Small intestine (tissue), 7 donors: ENCODE results near the gene LACTBL1. TPM values are rescaled to one million over a fixed set of nuclear protein-coding genes. Genes with fewer than 3 reads are reported as not detected.

Experiments used
- DNase-seq, 2 donors: peaks; one replicate each; pipeline versions ENCODE4 v3.0.0 to v3.0.0-alpha.2; 2013
- FAIRE-seq: peaks from 2 replicates; lab custom pipeline; 2012; peaks lifted over from hg19 to GRCh38; lab: Jason Lieb, UNC
- H3K27ac ChIP-seq, 3 donors: one replicate each; pipeline ENCODE4 v1.5.1; 2013; ENCODE audit warnings: low read length in 2 of 3, mild to moderate bottlenecking in 2 of 3, control low read depth in 1 of 3, inconsistent platforms in 1 of 3, low read depth in 1 of 3, moderate library complexity in 1 of 3
- H3K27me3 ChIP-seq, 3 donors: one replicate each; pipeline ENCODE4 v1.6.1; 2013; ENCODE audit warnings: low read length in 3 of 3, inconsistent platforms in 1 of 3; ENCODE audit not compliant: control insufficient read depth in 3 of 3, insufficient read depth in 3 of 3
- H3K36me3 ChIP-seq, 3 donors: one replicate each; pipeline ENCODE4 v1.6.1; 2013; ENCODE audit warnings: low read length in 3 of 3, inconsistent platforms in 1 of 3, low read depth in 1 of 3, mild to moderate bottlenecking in 1 of 3, moderate library complexity in 1 of 3; ENCODE audit not compliant: control insufficient read depth in 3 of 3, insufficient read depth in 2 of 3
- H3K4me1 ChIP-seq, 3 donors: one replicate each; pipeline ENCODE4 v1.6.1; 2013; ENCODE audit warnings: low read length in 2 of 3, inconsistent platforms in 1 of 3, low read depth in 1 of 3, mild to moderate bottlenecking in 1 of 3, moderate library complexity in 1 of 3; ENCODE audit not compliant: control insufficient read depth in 3 of 3, insufficient read depth in 2 of 3
- H3K4me3 ChIP-seq, 3 donors: one replicate each; pipeline ENCODE4 v1.5.1; 2013; ENCODE audit warnings: low read length in 3 of 3, control low read depth in 1 of 3, inconsistent platforms in 1 of 3, low read depth in 1 of 3, mild to moderate bottlenecking in 1 of 3, moderate library complexity in 1 of 3
- H3K9me3 ChIP-seq, 2 donors: one replicate each; pipeline ENCODE4 v1.6.1; 2013; ENCODE audit warnings: low read depth in 1 of 2, low read length in 1 of 2; ENCODE audit not compliant: control insufficient read depth in 2 of 2, insufficient read depth in 1 of 2
- WGBS, 3 donors: extraction: QIAGEN DNeasy Blood & Tissue Kit; methylation state at CpG; one replicate each; pipeline ENCODE4 v1.1.7; 2013; 5-methylcytosine and 5-hydroxymethylcytosine counted together
- polyA plus RNA-seq, 4 donors: library from polyadenylated mRNA; stranded (reverse) in 3 of 4; unstranded in 1 of 4; fragments of 200-250 nt in 3 of 4; fragments of 120-200 nt in 1 of 4; gene quantifications; one replicate each; pipeline versions ENCODE4 v1.2.1 to v1.2.3, GENCODE V29; 2013
- donor health status: healthy with polysubstance abuse.
- donor health status: control.
- donor health status: control.
- donor health status: Bipolar disorder and iron deficiency.
- donor health status: healthy.

Gene LACTBL1
- polyA plus RNA-seq, 4 donors = not detected

DNA sequence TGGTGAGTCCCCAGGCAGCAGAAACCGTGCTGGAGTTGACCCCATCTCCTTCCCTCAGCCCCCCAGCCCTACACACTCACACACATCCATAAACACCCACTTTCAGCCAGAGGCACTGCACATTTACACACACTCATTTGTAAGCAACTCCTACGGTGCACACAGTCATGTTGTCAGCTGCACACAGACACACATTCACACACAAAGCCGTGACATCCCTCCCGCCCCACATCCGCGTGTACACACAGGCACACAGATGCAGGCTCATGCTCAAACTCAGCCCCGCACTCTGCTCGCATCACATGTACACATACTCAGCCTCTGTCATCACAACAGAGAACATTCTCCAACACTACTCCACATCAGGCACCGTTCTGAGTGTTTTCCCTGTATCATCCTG, 47.6 kb downstream of the LACTBL1 start:
- H3K27ac ChIP-seq = no peak overlapping the region
- DNase-seq = no peak
- no peak for FAIRE-seq
- no peak overlapping the region for H3K4me3 ChIP-seq
- WGBS, 3 donors = 52 to 68% (median 67%) methylated on average over 9 of the region's 9 CpGs
- no peaks in the 10 kb centered on the region for H3K4me1 ChIP-seq
- H3K27me3 ChIP-seq = peaks cover 0 to 12% (median 0%) of the 10 kb centered on the region in 3 donors
- no peaks in the 10 kb centered on the region for H3K36me3 ChIP-seq
- H3K9me3 ChIP-seq = no peaks in the 10 kb centered on the region

DNA sequence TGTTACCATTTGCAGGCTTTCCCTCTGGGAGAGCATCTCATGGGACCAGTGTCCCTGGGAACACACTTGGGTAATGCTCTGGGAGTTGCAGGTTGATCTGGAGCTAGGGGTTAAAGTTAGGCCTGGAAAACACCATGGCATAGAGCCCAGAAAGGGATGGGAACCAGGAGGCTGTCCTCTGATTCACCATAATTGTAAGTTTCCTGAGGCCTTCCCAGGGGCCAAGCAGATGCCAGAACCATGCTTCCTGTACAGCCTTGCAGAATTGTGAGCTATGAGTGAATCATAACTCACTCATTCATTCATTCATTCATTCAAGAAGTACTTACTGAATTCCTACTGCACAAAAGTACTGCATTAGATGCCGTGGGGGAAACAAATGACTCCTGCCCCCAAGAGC, 50.0 kb downstream of the LACTBL1 start:
- DNase-seq = no peak
- Histone ChIP-seq H3K36me3 (no peaks in the 10 kb centered on the region), H3K4me3 (no peak overlapping the region), H3K9me3 (no peaks in the 10 kb centered on the region), H3K4me1 (no peaks in the 10 kb centered on the region), H3K27ac (no peak overlapping the region), H3K27me3 (peaks cover 0 to 9% (median 0%) of the 10 kb centered on the region in 3 donors)
- FAIRE-seq = no peak
- WGBS, 3 donors = 89 to 100% (median 93%) methylated on average over 1 of the region's 1 CpG

DNA sequence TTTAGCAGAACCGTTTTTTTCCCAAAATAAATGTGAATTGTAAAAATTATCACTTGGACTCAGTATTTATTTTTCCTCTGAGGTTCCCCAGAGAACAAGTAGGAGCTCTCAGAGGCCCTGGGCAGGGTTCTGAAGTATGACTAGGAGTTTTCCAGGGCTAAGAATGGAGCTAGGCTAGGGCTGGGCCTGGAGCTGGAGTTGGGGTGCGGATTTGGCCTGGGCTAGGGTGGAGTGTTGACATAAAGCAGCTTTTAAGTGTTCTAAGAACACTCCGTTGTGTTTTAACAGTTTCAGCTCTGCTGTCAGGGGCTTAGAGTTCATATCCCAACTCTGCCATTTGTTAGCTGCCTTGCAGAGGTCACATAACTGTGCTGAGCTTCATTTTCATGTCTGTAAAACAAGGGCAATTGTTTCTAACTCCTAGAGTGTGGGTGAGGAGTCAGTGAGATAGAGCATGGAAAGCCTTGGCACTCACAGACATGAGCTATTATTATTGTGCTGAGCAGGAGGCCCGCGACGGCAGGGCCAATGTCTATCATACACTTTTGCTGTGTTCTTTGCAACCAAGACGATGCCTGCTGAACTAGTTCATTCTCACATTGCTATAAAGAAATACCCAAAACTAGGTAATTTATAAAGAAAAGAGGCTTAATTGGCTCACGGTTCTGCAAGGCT, 51.1 kb downstream of the LACTBL1 start:
- Histone ChIP-seq H3K4me1 (no peaks in the 10 kb centered on the region), H3K36me3 (peaks cover 0 to 7% (median 0%) of the 10 kb centered on the region in 3 donors), H3K27ac (no peak overlapping the region), H3K4me3 (no peak overlapping the region), H3K27me3 (peaks cover 0 to 5% (median 0%) of the 10 kb centered on the region in 3 donors), H3K9me3 (no peaks in the 10 kb centered on the region)
- DNase-seq = no peak
- 59 to 70% (median 63%) methylated on average over 8 of the region's 8 CpGs for WGBS, 3 donors
- FAIRE-seq = no peak

GRCh38 chr1:22920734-22921451, 51.8 kb downstream of the LACTBL1 start:
- Histone ChIP-seq H3K4me3 (no peak overlapping the region), H3K27me3 (peaks cover 0 to 2% (median 0%) of the 10 kb centered on the region in 3 donors), H3K36me3 (peaks cover 0 to 13% (median 0%) of the 10 kb centered on the region in 3 donors), H3K4me1 (no peaks in the 10 kb centered on the region), H3K27ac (no peak overlapping the region), H3K9me3 (no peaks in the 10 kb centered on the region)
- no peak for FAIRE-seq
- WGBS, 3 donors = 31 to 60% (median 45%) methylated on average over 8 of the region's 8 CpGs
- DNase-seq = no peak

- Histone ChIP-seq H3K4me1 (peaks cover 0 to 4% (median 0%) of the 10 kb centered on the region in 3 donors), H3K27ac (no peak overlapping the region), H3K36me3 (peaks cover 0 to 21% (median 0%) of the 10 kb centered on the region in 3 donors), H3K27me3 (peaks cover 0 to 2% (median 0%) of the 10 kb centered on the region in 3 donors), H3K9me3 (no peaks in the 10 kb centered on the region), H3K4me3 (no peak overlapping the region)
- WGBS, 3 donors = 20 to 66% (median 50%) methylated on average over 6 of the region's 6 CpGs
- DNase-seq = no peak
- no peak for FAIRE-seq
These were observed 52.5 kb downstream of the LACTBL1 start for GRCh38 chr1:22920026-22920733.

GRCh38 chr1:22919341-22920025, 53.2 kb downstream of the LACTBL1 start:
- no peak overlapping the region for H3K27ac ChIP-seq
- 31 to 62% (median 36%) methylated on average over 8 of the region's 8 CpGs for WGBS, 3 donors
- H3K27me3 ChIP-seq = peaks cover 0 to 2% (median 0%) of the 10 kb centered on the region in 3 donors
- DNase-seq = no peak
- no peak overlapping the region for H3K4me3 ChIP-seq
- peaks cover 0 to 4% (median 0%) of the 10 kb centered on the region in 3 donors for H3K4me1 ChIP-seq
- H3K36me3 ChIP-seq = peaks cover 0 to 28% (median 0%) of the 10 kb centered on the region in 3 donors
- H3K9me3 ChIP-seq = no peaks in the 10 kb centered on the region
- FAIRE-seq = no peak

GRCh38 chr1:22918644-22919043, 54.0 kb downstream of the LACTBL1 start:
- H3K27me3 ChIP-seq = peaks cover 0 to 2% (median 0%) of the 10 kb centered on the region in 3 donors
- H3K27ac ChIP-seq = no peak overlapping the region
- no peaks in the 10 kb centered on the region for H3K9me3 ChIP-seq
- peaks cover 0 to 35% (median 0%) of the 10 kb centered on the region in 3 donors for H3K36me3 ChIP-seq
- WGBS, 3 donors = 27 to 65% (median 40%) methylated on average over 4 of the region's 4 CpGs
- no peak for FAIRE-seq
- no peak overlapping the region for H3K4me3 ChIP-seq
- DNase-seq = no peak
- peaks cover 0 to 4% (median 0%) of the 10 kb centered on the region in 3 donors for H3K4me1 ChIP-seq

DNA sequence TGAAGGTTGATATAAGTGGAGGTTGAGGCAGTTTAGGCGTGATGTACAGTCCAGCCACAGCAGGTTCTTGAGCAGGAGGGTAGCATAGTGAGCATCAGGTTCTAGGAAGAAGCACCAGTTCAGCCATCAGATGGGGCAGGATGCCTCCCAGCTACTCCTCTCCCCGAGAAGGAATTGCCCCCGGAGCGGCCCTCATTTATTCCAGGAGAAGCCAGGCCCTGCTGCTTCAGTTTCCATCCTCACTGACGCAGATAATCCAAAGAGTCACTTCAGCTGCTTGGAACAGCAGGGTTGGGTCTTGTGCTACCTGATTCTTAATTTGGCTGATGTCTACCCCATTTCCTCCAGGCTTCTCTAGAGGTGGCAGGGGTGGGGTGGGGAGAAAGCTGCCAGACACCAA, 54.7 kb downstream of the LACTBL1 start:
- H3K4me3 ChIP-seq = no peak overlapping the region
- WGBS, 3 donors = 67 to 75% (median 75%) methylated on average over 5 of the region's 5 CpGs
- DNase-seq (no peak), FAIRE-seq (no peak)
- H3K27ac ChIP-seq = no peak overlapping the region
- H3K9me3 ChIP-seq = no peaks in the 10 kb centered on the region
- peaks cover 0 to 42% (median 0%) of the 10 kb centered on the region in 3 donors for H3K36me3 ChIP-seq
- H3K4me1 ChIP-seq = peaks cover 0 to 4% (median 0%) of the 10 kb centered on the region in 3 donors
- peaks cover 0 to 2% (median 0%) of the 10 kb centered on the region in 3 donors for H3K27me3 ChIP-seq
